Measurements from ENCODE around the gene OPN1MW.
"Not testable (repeated sequence)": the region's sequence is repeated elsewhere in the genome, so short reads cannot be mapped to it uniquely, and the experiment has no call there.

OPN1MW gene

GRCh38 chrX:154182296-154182695 lies at the start of gene OPN1MW:
Gene OPN1MW, plus strand, starts transcription at chrX:154182596. Its CDS starts 82 bp downstream, at chrX:154182678.
- not testable (repeated sequence) for DNase-seq (ENCODE audit: low read depth)

GRCh38 chrX:154135458-154136229 lies 46.8 kb upstream of the OPN1MW start:
- no peak for DNase-seq (ENCODE audit: low read depth)

GRCh38 chrX:154136627-154137161 lies 45.7 kb upstream of the OPN1MW start:
- DNase-seq (ENCODE audit: low read depth), result no peak

- DNase-seq (ENCODE audit: low read depth), result no peak
Measured at GRCh38 chrX:154138857-154139256, 43.5 kb upstream of the OPN1MW start.

GRCh38 chrX:154140206-154140605 lies 42.2 kb upstream of the OPN1MW start:
- no peak for DNase-seq (ENCODE audit: low read depth)

GRCh38 chrX:154140742-154141141 lies 41.7 kb upstream of the OPN1MW start:
- DNase-seq (ENCODE audit: low read depth), result no peak

- no peak for DNase-seq (ENCODE audit: low read depth)
Measured at GRCh38 chrX:154142386-154142785, 40.0 kb upstream of the OPN1MW start.

- no peak for DNase-seq (ENCODE audit: low read depth)
Measured at GRCh38 chrX:154142950-154143745, 39.2 kb upstream of the OPN1MW start.

GRCh38 chrX:154144010-154144409 lies 38.4 kb upstream of the OPN1MW start, which contains the start of gene OPN1LW:
Gene OPN1LW, plus strand, starts transcription at chrX:154144243. Its CDS starts 41 bp downstream, at chrX:154144284.
- DNase-seq (ENCODE audit: low read depth), result not testable (repeated sequence)

- DNase-seq (ENCODE audit: low read depth), result not testable (repeated sequence)
Measured at GRCh38 chrX:154151030-154151429, 31.4 kb upstream of the OPN1MW start.

- DNase-seq (ENCODE audit: low read depth), result not testable (repeated sequence)
Measured at GRCh38 chrX:154156221-154156620, 26.2 kb upstream of the OPN1MW start.

- DNase-seq (ENCODE audit: low read depth), result not testable (repeated sequence)
Measured at GRCh38 chrX:154157207-154157606, 25.2 kb upstream of the OPN1MW start.

- not testable (repeated sequence) for DNase-seq (ENCODE audit: low read depth)
Measured at GRCh38 chrX:154159345-154159744, 23.1 kb upstream of the OPN1MW start.

- not testable (repeated sequence) for DNase-seq (ENCODE audit: low read depth)
Measured at GRCh38 chrX:154164902-154165301, 17.5 kb upstream of the OPN1MW start.

- not testable (repeated sequence) for DNase-seq (ENCODE audit: low read depth)
Measured at GRCh38 chrX:154168384-154168783, 14.0 kb upstream of the OPN1MW start.

- not testable (repeated sequence) for DNase-seq (ENCODE audit: low read depth)
Measured at GRCh38 chrX:154172535-154172943, 9.9 kb upstream of the OPN1MW start.

- not testable (repeated sequence) for DNase-seq (ENCODE audit: low read depth)
Measured at GRCh38 chrX:154174356-154174755, 8.0 kb upstream of the OPN1MW start.

- not testable (repeated sequence) for DNase-seq (ENCODE audit: low read depth)
Measured at GRCh38 chrX:154183794-154184193, 1.4 kb downstream of the OPN1MW start.

- DNase-seq (ENCODE audit: low read depth), result not testable (repeated sequence)
Measured at GRCh38 chrX:154192846-154193245, 10.4 kb downstream of the OPN1MW start.

GRCh38 chrX:154194316-154194715 lies 11.9 kb downstream of the OPN1MW start:
- DNase-seq (ENCODE audit: low read depth), result not testable (repeated sequence)

GRCh38 chrX:154196466-154196865 lies 14.1 kb downstream of the OPN1MW start:
- DNase-seq (ENCODE audit: low read depth), result not testable (repeated sequence)

- not testable (repeated sequence) for DNase-seq (ENCODE audit: low read depth)
Measured at GRCh38 chrX:154209670-154210418, 27.4 kb downstream of the OPN1MW start.
